HUDEP-2 (cell line): ENCODE data around the gene OPA1.

ENCODE experiments used
- DNase-seq, 76 experiments: peaks; one replicate each; lab custom pipeline; 2025; ENCODE audit not compliant: unreplicated experiment in 76 of 76; lab: John Stamatoyannopoulos, UW

OPA1 gene

GRCh38 chr3:193592841-193593667, at the start of gene OPA1:
TSS of gene OPA1 (plus strand) at chr3:193593208. CDS start at chr3:193593378, 170 bp downstream.
- DNase-seq, result peak; percentile 22 to 96 (median 90)

- DNase-seq, result no peak
These were observed 48.7 kb upstream of the OPA1 start for GRCh38 chr3:193544289-193544688.

GRCh38 chr3:193545304-193545703, 47.7 kb upstream of the OPA1 start:
- DNase-seq, result no peak

GRCh38 chr3:193546129-193546528, 46.9 kb upstream of the OPA1 start:
- no peak for DNase-seq

GRCh38 chr3:193548406-193548805, 44.6 kb upstream of the OPA1 start:
- no peak for DNase-seq

- no peak for DNase-seq
These were observed 40.1 kb upstream of the OPA1 start for GRCh38 chr3:193552923-193553322.

- no peak for DNase-seq
These were observed 39.4 kb upstream of the OPA1 start for GRCh38 chr3:193553586-193553985.

- no peak for DNase-seq
These were observed 38.2 kb upstream of the OPA1 start, which contains the start of gene ATP13A4 for GRCh38 chr3:193554811-193555210. TSS of gene ATP13A4 (minus strand) at chr3:193554895. CDS start at chr3:193554799, 96 bp downstream.

- DNase-seq, result no peak
These were observed 36.2 kb upstream of the OPA1 start for GRCh38 chr3:193556841-193557240.

GRCh38 chr3:193559100-193559499, 33.9 kb upstream of the OPA1 start:
- DNase-seq, result no peak

- no peak for DNase-seq
These were observed 32.9 kb upstream of the OPA1 start for GRCh38 chr3:193560091-193560490.

- DNase-seq, result no peak
These were observed 32.1 kb upstream of the OPA1 start for GRCh38 chr3:193560870-193561269.

GRCh38 chr3:193563426-193563825, 29.6 kb upstream of the OPA1 start:
- no peak for DNase-seq

- DNase-seq, result peak in 4 of 76 experiments; percentile 1 to 10 (median 4)
These were observed 29.0 kb upstream of the OPA1 start for GRCh38 chr3:193564012-193564411.

GRCh38 chr3:193569119-193569518, 23.9 kb upstream of the OPA1 start:
- no peak for DNase-seq

- DNase-seq, result peak in 63 of 76 experiments; percentile 3 to 73 (median 34)
These were observed 20.5 kb upstream of the OPA1 start for GRCh38 chr3:193572426-193572908.

GRCh38 chr3:193573403-193574191, 19.4 kb upstream of the OPA1 start:
- DNase-seq, result no peak

GRCh38 chr3:193574488-193575070, 18.4 kb upstream of the OPA1 start:
- DNase-seq, result no peak

- no peak for DNase-seq
These were observed 7.5 kb upstream of the OPA1 start for GRCh38 chr3:193585530-193585929.

GRCh38 chr3:193586526-193586925, 6.5 kb upstream of the OPA1 start:
- DNase-seq, result no peak

- no peak for DNase-seq
These were observed 3.9 kb upstream of the OPA1 start for GRCh38 chr3:193589129-193589528.
